RPMI8226 (cell line): ENCODE measurements around the gene CDH24.
A peak's percentile ranks its signal among the peaks of the same experiment; 100 is the strongest.

Experiments
- DNase-seq: peaks from one replicate; pipeline ENCODE4 v3.0.0-alpha.2; 2015

CDH24 gene

GRCh38 chr14:23056956-23057756 is at the start of gene CDH24:
TSS of gene CDH24 (minus strand) at chr14:23057520. CDS start at chr14:23055733, 1,787 bp downstream.
- DNase-seq = peak; percentile 83

- no peak for DNase-seq
These were observed 49.4 kb upstream of the CDH24 start for GRCh38 chr14:23106747-23107045.

- no peak for DNase-seq
These were observed 48.1 kb upstream of the CDH24 start for GRCh38 chr14:23105348-23105824.

- DNase-seq = no peak
These were observed 47.4 kb upstream of the CDH24 start, which contains the start of gene CIROP for GRCh38 chr14:23104591-23105347. TSS of gene CIROP (minus strand) at chr14:23104989. CDS start at chr14:23104920, 69 bp downstream.

GRCh38 chr14:23104070-23104590 is 46.8 kb upstream of the CDH24 start:
- no peak for DNase-seq

- DNase-seq = no peak
These were observed 46.3 kb upstream of the CDH24 start for GRCh38 chr14:23103581-23103980.

GRCh38 chr14:23102801-23103200 is 45.5 kb upstream of the CDH24 start:
- DNase-seq = no peak

- DNase-seq = no peak
These were observed 44.8 kb upstream of the CDH24 start for GRCh38 chr14:23101986-23102625.

- DNase-seq = no peak
These were observed 44.1 kb upstream of the CDH24 start for GRCh38 chr14:23101213-23101970.

- DNase-seq = no peak
These were observed 42.0 kb upstream of the CDH24 start for GRCh38 chr14:23099212-23099861.

GRCh38 chr14:23097786-23098185 is 40.5 kb upstream of the CDH24 start:
- DNase-seq = no peak

- peak; percentile 98 for DNase-seq
These were observed 38.1 kb upstream of the CDH24 start, which contains the start of gene C14orf119 for GRCh38 chr14:23095196-23096108. TSS of gene C14orf119 (plus strand) at chr14:23095505. CDS start at chr14:23097659, 2,154 bp downstream.

- peak; percentile 80 for DNase-seq
These were observed 37.4 kb upstream of the CDH24 start, which contains the start of gene ACIN1 for GRCh38 chr14:23094666-23095195. TSS of gene ACIN1 (minus strand) at chr14:23095136. CDS start at chr14:23095112, 24 bp downstream.

- DNase-seq = no peak
These were observed 36.8 kb upstream of the CDH24 start for GRCh38 chr14:23093991-23094665.

- no peak for DNase-seq
These were observed 36.2 kb upstream of the CDH24 start for GRCh38 chr14:23093526-23093925.

GRCh38 chr14:23093104-23093503 is 35.8 kb upstream of the CDH24 start:
- DNase-seq = no peak

GRCh38 chr14:23091294-23092225 is 34.2 kb upstream of the CDH24 start:
- no peak for DNase-seq

GRCh38 chr14:23090254-23090636 is 32.9 kb upstream of the CDH24 start:
- DNase-seq = no peak
